Aorta (tissue), 5 donors: ENCODE data around the gene PRDM15. TPM values are rescaled to one million over a fixed set of nuclear protein-coding genes. Genes with fewer than 3 reads are reported as not detected.

Experiments used
- ATAC-seq: fragments of 200-7000 bp; cut with Tn5 transposase; one replicate; pipeline ENCODE4 v1.9.1; 2022; ENCODE audit warnings: moderate library complexity; ENCODE audit not compliant: low FRiP score
- DNase-seq, 2 donors: peaks; one replicate each; pipeline ENCODE4 v3.0.0-alpha.2; 2020
- H3K27ac ChIP-seq, 2 donors: one replicate each; pipeline ENCODE4 v1.5.1; 2013; ENCODE audit warnings: low read length in 2 of 2, mild to moderate bottlenecking in 2 of 2, moderate library complexity in 2 of 2, control low read depth in 1 of 2, inconsistent platforms in 1 of 2, low read depth in 1 of 2
- H3K27me3 ChIP-seq, 2 donors: one replicate each; pipeline ENCODE4 v1.6.1; 2013; ENCODE audit warnings: control low read depth in 1 of 2, low read length in 1 of 2, mild to moderate bottlenecking in 1 of 2, moderate library complexity in 1 of 2; ENCODE audit not compliant: insufficient read depth in 2 of 2, control insufficient read depth in 1 of 2
- H3K36me3 ChIP-seq, 2 donors: one replicate each; pipeline ENCODE4 v1.6.1; 2013; ENCODE audit warnings: control low read depth in 1 of 2, low read length in 1 of 2, mild to moderate bottlenecking in 1 of 2; ENCODE audit not compliant: insufficient read depth in 2 of 2, control insufficient read depth in 1 of 2
- H3K4me1 ChIP-seq, 2 donors: one replicate each; pipeline ENCODE4 v1.6.1; 2013; ENCODE audit warnings: low read length in 2 of 2, control low read depth in 1 of 2, mild to moderate bottlenecking in 1 of 2, moderate library complexity in 1 of 2; ENCODE audit not compliant: insufficient read depth in 2 of 2, control insufficient read depth in 1 of 2
- H3K4me3 ChIP-seq, 2 donors: one replicate each; pipeline ENCODE4 v1.5.1; 2013; ENCODE audit warnings: low read length in 2 of 2, control low read depth in 1 of 2, mild to moderate bottlenecking in 1 of 2
- H3K9me3 ChIP-seq: one replicate; pipeline ENCODE4 v1.6.1; 2013; ENCODE audit warnings: mild to moderate bottlenecking, low read length; ENCODE audit not compliant: control insufficient read depth
- WGBS, 2 donors: extraction: QIAGEN DNeasy Blood & Tissue Kit; methylation state at CpG; one replicate each; pipeline ENCODE4 v1.1.7; 2013; 5-methylcytosine and 5-hydroxymethylcytosine counted together
- intact Hi-C, 2 donors: fragments of 100-400 bp; cut with DNase I; formaldehyde crosslinking; loops; one replicate each; pipeline versions ENCODE4 v1.14.2 to v1.15.0; 2022
- polyA plus RNA-seq, 2 donors: library from polyadenylated mRNA; stranded (reverse); fragments of 200-250 nt; gene quantifications; one replicate each; pipeline ENCODE4 v1.2.3, GENCODE V29; 2013
- total RNA-seq, 2 donors: library from RNA; stranded (reverse); fragmentation: NEBNext Ultra II Directional; extraction: Animal tissue kit (Norgen Biotek cat#: 25700); gene quantifications; one replicate each; pipeline ENCODE4 v1.2.1, GENCODE V29; 2021
- donor health status: healthy with polysubstance abuse.
- donor health status: Bipolar disorder and iron deficiency.
- donor health status: DM: no; HTN: no; CAD: no.
- donor health status: DM: no; HTN: no; CAD: no.
- donor health status: DM: yes; HTN: yes; CAD: no.

The PRDM15 gene
- total and polyA plus RNA-seq, 4 donors: 2.6 to 11.5 (median 7.5) TPM

DNA sequence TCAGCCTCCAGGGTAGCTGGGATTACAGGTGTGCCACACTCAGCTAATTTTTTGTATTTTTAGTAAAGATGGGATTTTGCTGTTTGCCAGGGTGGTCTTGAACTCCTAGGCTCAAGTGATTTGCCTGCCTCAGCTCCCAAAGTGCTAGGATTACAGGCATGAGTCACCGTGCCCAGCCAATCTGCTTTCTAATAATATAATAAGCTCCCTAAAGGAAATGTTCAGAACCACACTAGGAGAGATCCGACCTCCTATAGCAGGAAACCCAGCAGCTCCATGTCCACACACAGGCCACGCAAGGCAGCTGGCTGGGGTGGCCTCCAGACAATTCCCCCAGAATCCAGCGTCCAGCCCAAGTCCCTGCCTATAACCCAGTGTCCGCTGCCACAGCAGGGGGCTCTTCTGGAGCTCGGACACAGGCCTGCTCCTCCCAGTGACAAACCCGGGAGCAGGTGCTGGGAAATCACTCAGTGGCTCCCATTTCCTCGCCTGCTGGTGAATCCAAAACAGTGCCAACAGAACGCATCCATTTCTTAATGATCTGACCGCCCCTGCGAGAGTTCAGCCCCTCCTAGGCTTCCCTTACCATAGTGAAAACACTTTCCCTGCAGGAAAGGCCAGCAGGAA, 119.8 kb downstream of the PRDM15 start:
- intact Hi-C loops: no loop called here
- Histone ChIP-seq H3K36me3 (no peaks in the 10 kb centered on the region), H3K27me3 (no peaks in the 10 kb centered on the region), H3K9me3 (no peaks in the 10 kb centered on the region), H3K4me3 (no peak overlapping the region), H3K4me1 (no peaks in the 10 kb centered on the region), H3K27ac (no peak overlapping the region)
- ATAC-seq: no peak
- WGBS, 2 donors: 83 to 85% methylated on average over 11 of the region's 11 CpGs
- peak; percentile 23 to 36 for DNase-seq

DNA sequence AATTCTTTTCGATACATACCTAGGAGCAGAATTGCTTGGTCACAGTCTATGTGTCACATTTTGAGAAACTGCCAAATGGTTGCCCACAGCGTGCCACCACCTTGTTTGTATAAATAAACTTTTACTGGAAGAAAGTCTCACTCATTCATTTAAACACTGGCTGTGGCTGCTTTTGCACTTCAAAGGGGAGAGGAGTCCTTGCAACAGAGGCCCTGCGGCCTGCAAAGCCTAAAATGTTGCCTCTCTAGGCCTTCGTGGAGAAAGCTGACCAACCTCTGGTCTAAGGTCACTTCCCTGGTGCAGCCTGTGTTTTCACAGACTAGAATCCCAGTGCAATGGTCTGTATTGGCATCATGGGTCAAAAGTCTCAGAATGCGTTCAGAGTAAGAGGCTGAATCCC, 120.6 kb downstream of the PRDM15 start:
- DNase-seq (peak in 1 of 2 donors; percentile 34), ATAC-seq (no peak)
- no peak overlapping the region for H3K4me3 ChIP-seq
- no peaks in the 10 kb centered on the region for H3K27me3 ChIP-seq
- no peaks in the 10 kb centered on the region for H3K36me3 ChIP-seq
- 70 to 74% methylated on average over 5 of the region's 5 CpGs for WGBS, 2 donors
- H3K27ac ChIP-seq: no peak overlapping the region
- intact Hi-C loops: no loop called here
- no peaks in the 10 kb centered on the region for H3K4me1 ChIP-seq
- no peaks in the 10 kb centered on the region for H3K9me3 ChIP-seq

DNA sequence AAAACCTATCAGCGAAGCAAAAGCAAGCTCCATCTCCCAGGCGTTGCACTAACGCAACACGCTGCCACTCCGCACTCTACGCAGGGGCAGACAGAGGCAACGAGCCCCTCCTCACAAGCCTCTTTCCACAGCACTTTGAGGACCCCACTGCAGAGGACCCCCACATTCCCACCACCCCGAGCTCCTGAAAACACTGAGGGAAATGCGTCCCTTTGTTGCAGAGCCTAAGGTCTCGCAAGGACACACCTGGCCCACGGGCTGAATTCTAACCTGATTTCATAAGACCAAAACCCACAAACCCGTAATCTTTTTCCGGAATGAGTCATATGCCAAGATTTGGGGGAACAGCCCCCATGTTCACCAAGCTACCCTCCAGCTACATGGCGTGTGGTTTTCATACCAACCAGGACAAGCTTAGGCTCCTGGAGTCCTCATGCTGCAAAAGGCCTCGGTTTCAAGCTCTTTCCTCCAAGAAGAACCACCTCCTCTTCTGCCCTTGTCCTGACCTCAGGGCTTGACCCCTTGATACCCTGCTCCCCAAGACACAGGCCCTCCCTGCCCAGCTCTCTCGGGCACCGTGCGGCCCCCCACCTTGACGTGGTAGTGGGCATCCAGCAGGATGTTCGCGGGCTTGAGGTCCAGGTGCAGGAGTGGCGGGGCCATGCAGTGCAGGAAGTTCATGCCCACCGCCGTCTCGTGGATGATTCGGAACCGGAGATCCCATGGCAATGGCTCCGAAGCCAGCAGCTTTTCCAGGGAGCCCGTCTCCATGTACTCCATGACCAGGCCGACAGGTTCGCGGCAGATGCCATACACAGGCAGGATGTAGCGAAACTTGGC, 123.0 kb downstream of the PRDM15 start:
- H3K27ac ChIP-seq: no peak overlapping the region

DNA sequence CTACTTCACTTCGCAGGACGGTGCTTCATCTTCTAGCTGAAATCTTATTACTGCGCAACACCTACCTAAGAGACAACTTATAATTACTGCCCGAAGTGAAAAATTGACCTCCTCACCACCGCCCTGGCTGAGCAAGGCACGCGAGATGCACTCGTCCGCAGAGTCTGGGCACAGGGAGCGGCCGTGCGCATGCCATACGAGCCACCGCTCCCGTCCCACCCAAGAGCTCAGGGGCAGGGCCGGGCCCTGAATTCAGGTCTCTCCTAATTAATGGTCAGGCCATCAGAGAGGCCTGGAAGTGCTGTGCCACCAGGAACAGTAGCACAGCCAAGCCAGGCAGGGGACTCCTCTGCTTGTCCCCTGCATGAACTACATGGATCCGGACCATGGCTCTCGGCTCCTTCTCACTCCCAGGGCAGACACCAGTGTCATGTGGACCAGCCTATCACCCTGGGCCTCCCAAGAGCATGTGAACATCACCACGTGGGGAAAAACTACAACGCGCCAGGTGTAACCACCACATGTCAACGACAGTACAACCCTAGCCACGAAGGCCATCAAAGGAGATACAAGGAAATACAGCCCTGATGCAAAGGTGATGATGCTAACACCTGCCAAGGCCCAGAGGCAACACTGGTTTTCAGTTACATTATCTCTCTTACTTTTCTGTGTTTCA, 123.7 kb downstream of the PRDM15 start:
- H3K27me3 ChIP-seq: no peaks in the 10 kb centered on the region
- peak; percentile 17 to 69 for DNase-seq
- no peaks in the 10 kb centered on the region for H3K4me1 ChIP-seq
- H3K36me3 ChIP-seq: no peaks in the 10 kb centered on the region
- intact Hi-C loops: no loop called here
- H3K9me3 ChIP-seq: no peaks in the 10 kb centered on the region
- ATAC-seq: no peak
- WGBS, 2 donors: 91 to 93% methylated on average over 23 of the region's 23 CpGs
- no peak overlapping the region for H3K4me3 ChIP-seq
- H3K27ac ChIP-seq: no peak overlapping the region

More for the DNA sequence above, 123.0 kb downstream of the PRDM15 start:
- H3K27me3 ChIP-seq: no peaks in the 10 kb centered on the region
- peak; percentile 31 to 49 for DNase-seq
- ATAC-seq: no peak
- intact Hi-C loops: no loop called here
- no peaks in the 10 kb centered on the region for H3K36me3 ChIP-seq
- H3K4me1 ChIP-seq: no peaks in the 10 kb centered on the region
- 96% methylated on average over 33 of the region's 33 CpGs for WGBS, 2 donors
- H3K9me3 ChIP-seq: no peaks in the 10 kb centered on the region
- H3K4me3 ChIP-seq: no peak overlapping the region

DNA sequence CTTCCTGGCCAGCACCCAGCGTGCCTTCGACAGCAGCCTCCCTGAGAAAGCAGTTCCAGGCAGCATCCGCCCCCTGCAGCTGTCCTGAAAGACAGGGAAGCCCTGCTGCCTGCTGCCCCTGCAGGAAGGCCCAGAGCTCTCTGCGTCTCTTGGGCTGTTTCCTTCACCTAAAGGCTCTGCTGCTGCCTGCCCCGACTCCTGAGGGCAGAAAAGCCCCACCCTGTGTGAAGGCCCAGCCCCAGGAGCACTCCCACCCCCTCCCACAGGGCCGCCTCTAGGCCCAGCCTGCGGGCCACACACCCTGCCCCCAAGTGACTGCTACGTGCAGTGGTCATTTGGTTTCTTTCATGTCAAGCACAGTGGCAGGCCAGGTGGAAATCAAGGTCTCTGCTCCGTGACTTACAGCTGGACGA, 124.7 kb downstream of the PRDM15 start:
- peak; percentile 38 to 68 for DNase-seq
- 76 to 77% methylated on average over 10 of the region's 10 CpGs for WGBS, 2 donors
- H3K27ac ChIP-seq: no peak overlapping the region

DNA sequence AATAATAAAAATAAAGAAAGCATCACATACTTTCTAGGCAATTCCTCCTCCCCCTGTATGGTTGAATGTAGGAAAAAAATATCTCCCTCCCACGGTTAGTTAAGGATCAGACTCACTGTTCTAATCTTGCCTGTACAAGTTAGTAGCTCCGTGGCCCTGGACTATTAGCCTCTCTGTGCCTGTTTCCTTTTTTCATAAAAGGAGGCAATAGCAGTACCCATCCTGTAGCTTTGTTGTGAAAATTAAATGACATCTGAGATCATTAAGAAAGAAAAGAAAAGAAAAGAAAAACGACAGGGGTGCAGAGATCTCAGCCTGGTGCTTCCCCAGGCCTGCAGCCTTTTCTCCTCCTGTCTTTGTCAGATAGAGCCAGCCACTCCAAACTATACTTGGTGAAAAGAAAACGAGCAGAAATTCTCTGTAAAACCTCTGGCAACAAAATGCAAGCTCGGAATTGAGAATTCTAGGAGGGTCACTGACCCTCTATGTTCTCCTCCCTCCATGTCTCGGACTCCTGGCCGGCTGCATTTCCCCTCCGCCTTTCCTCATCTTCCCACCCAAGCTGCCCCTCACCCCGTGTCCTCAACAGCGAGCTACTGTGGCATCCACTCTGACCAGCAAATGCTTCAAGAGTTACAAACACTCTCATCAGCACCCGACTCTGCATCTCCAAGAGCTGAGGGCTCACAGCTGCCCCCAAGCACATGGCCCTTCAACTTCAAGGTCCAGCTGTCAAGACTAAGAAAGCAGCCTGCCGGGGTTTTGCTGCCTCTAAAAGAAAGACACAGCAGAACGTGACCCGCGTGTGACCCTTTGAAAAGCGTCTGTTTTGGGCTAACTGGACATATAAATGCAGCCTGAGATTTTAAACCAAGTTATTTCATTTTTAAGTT, 125.9 kb downstream of the PRDM15 start:
- DNase-seq: peak in 1 of 2 donors; percentile 40
- intact Hi-C loops: no loop called here
- H3K27me3 ChIP-seq: no peaks in the 10 kb centered on the region
- no peaks in the 10 kb centered on the region for H3K9me3 ChIP-seq
- no peaks in the 10 kb centered on the region for H3K36me3 ChIP-seq
- no peak overlapping the region for H3K4me3 ChIP-seq
- H3K4me1 ChIP-seq: no peaks in the 10 kb centered on the region
- no peak for ATAC-seq
- 74 to 76% methylated on average over 16 of the region's 16 CpGs for WGBS, 2 donors
- H3K27ac ChIP-seq: no peak overlapping the region

More for the DNA sequence above, 124.7 kb downstream of the PRDM15 start:
- H3K27me3 ChIP-seq: no peaks in the 10 kb centered on the region
- no peaks in the 10 kb centered on the region for H3K36me3 ChIP-seq
- ATAC-seq: no peak
- no peaks in the 10 kb centered on the region for H3K9me3 ChIP-seq
- intact Hi-C loops: no loop called here
- H3K4me3 ChIP-seq: no peak overlapping the region
- no peaks in the 10 kb centered on the region for H3K4me1 ChIP-seq

DNA sequence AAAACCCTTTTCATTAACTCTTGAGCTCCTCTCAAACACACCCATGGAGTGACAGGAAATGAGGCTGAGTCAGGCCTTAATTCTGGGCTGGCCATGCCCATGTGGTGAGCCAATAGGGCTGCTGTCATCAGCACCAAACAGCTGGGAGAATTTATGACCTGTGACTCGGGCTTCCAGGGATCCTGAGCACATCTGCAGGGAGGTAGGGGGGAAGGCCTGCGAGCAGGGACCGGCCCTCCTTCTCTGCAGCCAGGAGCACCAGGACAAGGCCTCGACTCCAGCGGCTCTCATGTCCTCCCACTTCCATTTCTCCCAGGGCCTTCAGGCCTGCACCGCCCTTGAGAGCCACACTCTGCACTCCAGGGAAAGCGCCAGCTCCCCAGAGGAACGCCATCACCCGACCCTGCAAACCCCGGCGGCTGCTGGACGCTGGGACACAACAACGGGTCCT, 126.9 kb downstream of the PRDM15 start:
- no peaks in the 10 kb centered on the region for H3K9me3 ChIP-seq
- ATAC-seq (no peak), DNase-seq (peak; percentile 44 to 71)
- no peak overlapping the region for H3K4me3 ChIP-seq
- H3K27ac ChIP-seq: no peak overlapping the region
- 65 to 66% methylated on average over 13 of the region's 13 CpGs for WGBS, 2 donors
- intact Hi-C loops: no loop called here
- H3K27me3 ChIP-seq: no peaks in the 10 kb centered on the region
- no peaks in the 10 kb centered on the region for H3K4me1 ChIP-seq
- no peaks in the 10 kb centered on the region for H3K36me3 ChIP-seq

DNA sequence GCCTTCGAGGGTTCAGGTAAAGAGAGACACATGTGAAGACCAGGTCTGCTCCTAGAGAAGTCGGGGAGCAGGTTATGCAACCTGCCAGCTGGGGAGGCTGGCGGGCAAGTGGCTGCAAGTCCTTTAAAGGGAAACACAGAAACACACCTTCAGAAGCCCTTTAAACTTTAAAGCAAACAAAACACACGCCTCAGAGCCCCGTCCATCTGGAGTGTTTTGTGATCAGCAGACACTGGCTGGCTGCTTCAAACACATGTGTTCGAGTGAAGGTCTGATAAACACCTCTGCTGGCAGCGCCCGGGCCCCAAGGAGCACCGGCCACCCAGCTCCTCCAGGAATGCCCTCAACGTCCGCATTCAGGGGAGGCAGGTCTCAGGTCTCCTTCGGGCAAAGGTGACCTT, 127.5 kb downstream of the PRDM15 start:
- no peaks in the 10 kb centered on the region for H3K36me3 ChIP-seq
- no peaks in the 10 kb centered on the region for H3K27me3 ChIP-seq
- no peaks in the 10 kb centered on the region for H3K9me3 ChIP-seq
- DNase-seq: peak; percentile 33 to 57
- intact Hi-C loops: no loop called here
- ATAC-seq: no peak
- no peaks in the 10 kb centered on the region for H3K4me1 ChIP-seq
- H3K4me3 ChIP-seq: no peak overlapping the region
- 80 to 81% methylated on average over 12 of the region's 12 CpGs for WGBS, 2 donors
- H3K27ac ChIP-seq: no peak overlapping the region
